CD4-positive, alpha-beta memory T cell (primary cell): ENCODE data around the gene IFT43. TPM values are rescaled to one million over a fixed set of nuclear protein-coding genes. Genes with fewer than 3 reads are reported as not detected.

Experiments
- CTCF ChIA-PET: fragments of 350-600 bp; sonication (Branson Sonifier 250); formaldehyde crosslinking; loops from one replicate; lab custom pipeline; 2021; ENCODE audit warnings: inconsistent platforms; ENCODE audit not compliant: partially characterized antibody; lab: Charles Lee
- POLR2A ChIA-PET: fragments of 350-600 bp; sonication (Branson Sonifier 250); formaldehyde crosslinking; loops from one replicate; lab custom pipeline; 2021; ENCODE audit not compliant: partially characterized antibody; lab: Charles Lee
- DNase-seq, 5 donors: peaks; one replicate each; pipeline versions ENCODE4 v3.0.0 to v3.0.0-alpha.2; 2020 to 2022; ENCODE audit warnings: mixed read lengths in 1 of 5
- H3K27ac ChIP-seq: one replicate; pipeline ENCODE4 v1.7.0; 2013; ENCODE audit warnings: low read depth, low read length
- H3K27me3 ChIP-seq: 2 replicates; pipeline ENCODE4 v1.7.0; 2013; ENCODE audit warnings: mild to moderate bottlenecking, low read length, moderate library complexity; ENCODE audit not compliant: insufficient read depth
- H3K36me3 ChIP-seq: 2 replicates; pipeline ENCODE4 v1.7.0; 2013; ENCODE audit warnings: mild to moderate bottlenecking, low read length, moderate library complexity; ENCODE audit not compliant: insufficient read depth
- H3K4me1 ChIP-seq: 2 replicates; pipeline ENCODE4 v1.7.0; 2013; ENCODE audit warnings: mild to moderate bottlenecking, low read length, moderate library complexity; ENCODE audit not compliant: insufficient read depth
- H3K4me3 ChIP-seq, 2 donors: one replicate each; pipeline ENCODE4 v1.7.0; 2013; ENCODE audit warnings: low read length in 2 of 2, mild to moderate bottlenecking in 1 of 2
- H3K9me3 ChIP-seq, 2 donors: one replicate each; pipeline ENCODE4 v1.7.0; 2013; ENCODE audit warnings: low read length in 2 of 2, control low read depth in 1 of 2; ENCODE audit not compliant: control insufficient read depth in 1 of 2
- H3K27ac Mint-ChIP-seq, 7 donors: one replicate each; pipeline ENCODE4 v1.8.0; 2020 to 2021; ENCODE audit warnings: mixed read lengths in 7 of 7, mild to moderate bottlenecking in 6 of 7, inconsistent platforms in 3 of 7, moderate library complexity in 3 of 7
- H3K27me3 Mint-ChIP-seq, 2 donors: one replicate each; pipeline ENCODE4 v1.8.0; 2020 to 2021; ENCODE audit warnings: mixed read lengths in 2 of 2
- H3K36me3 Mint-ChIP-seq, 2 donors: one replicate each; pipeline ENCODE4 v1.8.0; 2020 to 2021; ENCODE audit warnings: mixed read lengths in 2 of 2, inconsistent platforms in 1 of 2, mild to moderate bottlenecking in 1 of 2
- H3K4me1 Mint-ChIP-seq, 4 donors: one replicate each; pipeline ENCODE4 v1.8.0; 2020 to 2021; ENCODE audit warnings: mixed read lengths in 4 of 4, mild to moderate bottlenecking in 1 of 4
- H3K4me3 Mint-ChIP-seq, 8 donors: one replicate each; pipeline ENCODE4 v1.8.0; 2020 to 2021; ENCODE audit warnings: mixed read lengths in 8 of 8, mild to moderate bottlenecking in 7 of 8, moderate library complexity in 6 of 8, inconsistent platforms in 3 of 8
- H3K9me3 Mint-ChIP-seq, 8 donors: one replicate each; pipeline ENCODE4 v1.8.0; 2020 to 2021; ENCODE audit warnings: mixed read lengths in 8 of 8, mild to moderate bottlenecking in 5 of 8, inconsistent platforms in 3 of 8, moderate library complexity in 1 of 8
- intact Hi-C: fragments of 100-400 bp; cut with micrococcal nuclease; formaldehyde crosslinking; loops from one replicate; pipeline ENCODE4 v1.15.1; 2023
- polyA plus RNA-seq, 2 donors: library from polyadenylated mRNA; unstranded; fragments of 300-500 nt; fragmentation: Illumina TruSeq; gene quantifications; one replicate each; pipeline ENCODE4 v1.2.3, GENCODE V29; 2021
- total RNA-seq, 2 experiments: library from RNA; stranded (reverse); gene quantifications; one replicate each; pipeline ENCODE4 v1.2.3, GENCODE V29; 2021

IFT43 gene
- total and polyA plus RNA-seq, 4 experiments from 2014 or later: 10.5 to 30.7 (median 12.5) TPM

DNA sequence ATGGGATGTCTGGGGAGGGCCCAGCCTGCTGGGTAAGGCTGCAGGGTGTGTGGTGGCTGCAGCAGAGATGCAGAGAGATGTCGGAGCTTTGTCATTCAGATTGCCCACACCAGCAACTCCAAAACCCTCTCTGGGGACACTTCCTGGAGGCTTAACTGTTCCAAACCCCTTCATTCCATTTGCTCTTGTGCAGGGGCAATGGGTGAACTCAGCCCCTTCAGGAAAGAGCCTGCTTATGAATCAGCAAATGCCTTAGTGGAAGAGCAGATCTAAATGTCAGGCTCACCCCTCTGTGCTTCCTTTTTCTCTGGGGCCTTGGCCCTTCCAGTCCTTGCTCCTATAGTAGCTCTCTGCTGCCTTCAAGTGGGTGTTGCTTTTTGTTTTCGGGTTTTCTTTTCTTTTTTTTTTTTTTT lies 129.5 kb downstream of the IFT43 start:
- H3K4me3 Mint-ChIP-seq: no peak overlapping the region
- H3K27ac Mint-ChIP-seq: no peak overlapping the region
- no peak for DNase-seq
- ChIA-PET POLR2A (no interaction called here), CTCF (no interaction called here)
- peaks cover 3 to 15% of the 10 kb centered on the region in 2 donors for H3K27me3 Mint-ChIP-seq
- no peaks in the 10 kb centered on the region for H3K4me1 Mint-ChIP-seq
- no peaks in the 10 kb centered on the region for H3K36me3 Mint-ChIP-seq
- Histone ChIP-seq H3K9me3 (no peaks in the 10 kb centered on the region), H3K4me3 (no peak overlapping the region), H3K27ac (no peak overlapping the region), H3K36me3 (no peaks in the 10 kb centered on the region), H3K4me1 (no peaks in the 10 kb centered on the region), H3K27me3 (no peaks in the 10 kb centered on the region)
- peaks cover 0 to 1% (median 0%) of the 10 kb centered on the region in 8 donors for H3K9me3 Mint-ChIP-seq
- intact Hi-C loops: no loop called here

DNA sequence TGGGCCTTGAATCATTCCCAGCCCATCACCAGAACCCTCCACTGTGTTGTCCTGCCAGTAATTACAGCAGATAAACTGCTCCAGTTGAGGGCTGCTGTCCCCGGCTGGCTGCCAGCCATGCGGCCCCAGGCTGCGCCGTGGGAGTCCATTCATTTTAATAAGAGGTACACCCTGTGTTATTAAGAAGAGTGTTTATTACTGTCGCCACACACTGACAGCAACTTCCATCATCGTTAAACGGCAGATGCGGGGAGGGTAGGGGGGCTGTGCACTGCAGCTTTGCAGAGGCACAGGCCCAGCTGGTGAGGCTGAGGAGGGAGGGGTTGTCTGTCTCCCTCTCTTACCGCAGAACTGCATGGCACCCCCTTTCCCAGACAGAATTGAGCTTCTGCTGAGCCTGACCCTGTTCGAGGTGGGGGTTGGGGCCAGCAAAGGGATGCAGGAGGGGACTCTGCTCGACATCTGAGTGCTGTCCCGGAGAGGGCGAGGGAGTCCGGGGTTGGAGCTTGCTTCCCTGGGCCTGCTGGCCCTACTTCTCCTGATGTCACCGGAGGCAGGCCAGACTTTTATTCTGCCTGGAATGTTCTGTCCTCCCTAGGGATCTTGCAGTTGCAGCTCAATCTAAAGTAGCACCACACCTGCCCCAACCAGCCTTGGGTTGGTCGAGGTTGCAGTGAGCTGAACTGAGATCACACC lies 132.4 kb downstream of the IFT43 start:
- CTCF ChIA-PET: no interaction called here
- H3K4me3 Mint-ChIP-seq: no peak overlapping the region
- H3K4me1 ChIP-seq: no peaks in the 10 kb centered on the region

DNA sequence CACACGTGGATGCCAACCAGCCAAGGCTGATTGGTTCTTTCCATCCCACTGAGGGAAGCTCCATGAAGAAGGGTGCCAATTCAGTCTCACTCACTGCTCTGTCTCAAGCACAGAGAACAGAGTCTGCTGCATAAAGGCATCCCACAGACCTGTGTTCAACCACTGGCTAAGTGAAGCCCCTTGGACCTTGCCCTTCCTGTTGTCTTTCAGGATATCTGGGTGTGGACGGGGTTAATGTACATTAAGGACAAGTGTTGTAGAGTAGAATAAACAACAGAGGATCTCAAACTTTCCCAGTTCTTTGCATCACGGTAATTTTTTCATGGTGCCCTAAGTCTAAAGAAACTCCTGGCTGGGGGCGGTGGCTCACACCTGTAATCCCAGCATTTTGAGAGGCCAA lies 133.0 kb downstream of the IFT43 start:
- Mint-ChIP-seq H3K4me1 (no peaks in the 10 kb centered on the region), H3K27ac (no peak overlapping the region), H3K4me3 (no peak overlapping the region), H3K27me3 (peaks cover 3 to 14% of the 10 kb centered on the region in 2 donors), H3K9me3 (no peaks in the 10 kb centered on the region), H3K36me3 (no peaks in the 10 kb centered on the region)
- Histone ChIP-seq H3K36me3 (no peaks in the 10 kb centered on the region), H3K4me1 (no peaks in the 10 kb centered on the region), H3K27me3 (no peaks in the 10 kb centered on the region), H3K9me3 (no peaks in the 10 kb centered on the region), H3K27ac (no peak overlapping the region), H3K4me3 (no peak overlapping the region)
- DNase-seq: no peak
- POLR2A ChIA-PET: no interaction called here
- CTCF ChIA-PET: no interaction called here
- intact Hi-C loops: no loop called here

More for the DNA sequence above, 132.4 kb downstream of the IFT43 start:
- peaks cover 3 to 15% of the 10 kb centered on the region in 2 donors for H3K27me3 Mint-ChIP-seq
- intact Hi-C loops: no loop called here
- H3K4me3 ChIP-seq: no peak overlapping the region
- no peaks in the 10 kb centered on the region for H3K9me3 ChIP-seq
- POLR2A ChIA-PET: no interaction called here
- no peak overlapping the region for H3K27ac ChIP-seq
- H3K36me3 ChIP-seq: no peaks in the 10 kb centered on the region
- H3K9me3 Mint-ChIP-seq: no peaks in the 10 kb centered on the region
- H3K27ac Mint-ChIP-seq: no peak overlapping the region
- no peak for DNase-seq
- H3K4me1 Mint-ChIP-seq: no peaks in the 10 kb centered on the region
- H3K27me3 ChIP-seq: no peaks in the 10 kb centered on the region
- H3K36me3 Mint-ChIP-seq: no peaks in the 10 kb centered on the region

DNA sequence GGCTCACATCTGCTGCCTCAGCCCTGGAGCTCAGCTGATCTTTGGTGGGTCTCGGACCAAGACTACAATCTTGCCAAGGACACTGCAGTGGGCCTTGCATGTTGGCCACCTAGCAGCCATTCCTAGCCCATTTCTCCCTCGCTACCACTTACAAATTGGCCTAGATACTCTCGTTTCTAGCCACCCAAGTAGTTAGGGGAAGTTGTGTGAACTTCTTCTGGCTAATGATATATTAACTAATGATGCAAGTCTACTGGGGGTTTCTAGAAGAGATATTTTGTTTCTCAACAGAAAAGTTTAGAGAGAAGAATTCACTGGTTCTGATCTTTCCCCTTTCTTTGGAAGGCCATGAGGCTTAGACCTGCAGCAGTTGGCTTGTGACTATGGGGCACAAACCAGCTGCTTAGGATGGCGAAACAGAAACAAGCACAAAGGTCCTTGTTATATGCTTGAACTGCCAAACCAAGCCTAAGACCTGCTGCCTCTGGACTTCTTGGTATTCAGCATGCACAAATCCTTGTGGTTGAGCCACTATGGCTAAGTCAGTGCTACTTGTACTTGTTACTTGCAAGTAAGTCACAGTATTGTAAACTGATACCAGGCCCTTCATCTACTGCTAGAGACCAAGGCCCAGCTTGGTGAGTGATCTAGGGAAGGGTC lies 135.7 kb downstream of the IFT43 start:
- H3K27me3 ChIP-seq: no peaks in the 10 kb centered on the region
- no peak overlapping the region for H3K27ac ChIP-seq
- no peaks in the 10 kb centered on the region for H3K4me1 ChIP-seq
- H3K27ac Mint-ChIP-seq: no peak overlapping the region
- no peaks in the 10 kb centered on the region for H3K4me1 Mint-ChIP-seq
- POLR2A ChIA-PET: no interaction called here
- no peaks in the 10 kb centered on the region for H3K36me3 ChIP-seq
- no peak for DNase-seq
- no peaks in the 10 kb centered on the region for H3K36me3 Mint-ChIP-seq
- H3K4me3 ChIP-seq: no peak overlapping the region
- H3K9me3 ChIP-seq: no peaks in the 10 kb centered on the region
- peaks cover 0 to 3% (median 0%) of the 10 kb centered on the region in 8 donors for H3K9me3 Mint-ChIP-seq
- CTCF ChIA-PET: no interaction called here
- peaks cover 5 to 9% of the 10 kb centered on the region in 2 donors for H3K27me3 Mint-ChIP-seq
- intact Hi-C loops: no loop called here
- H3K4me3 Mint-ChIP-seq: no peak overlapping the region

DNA sequence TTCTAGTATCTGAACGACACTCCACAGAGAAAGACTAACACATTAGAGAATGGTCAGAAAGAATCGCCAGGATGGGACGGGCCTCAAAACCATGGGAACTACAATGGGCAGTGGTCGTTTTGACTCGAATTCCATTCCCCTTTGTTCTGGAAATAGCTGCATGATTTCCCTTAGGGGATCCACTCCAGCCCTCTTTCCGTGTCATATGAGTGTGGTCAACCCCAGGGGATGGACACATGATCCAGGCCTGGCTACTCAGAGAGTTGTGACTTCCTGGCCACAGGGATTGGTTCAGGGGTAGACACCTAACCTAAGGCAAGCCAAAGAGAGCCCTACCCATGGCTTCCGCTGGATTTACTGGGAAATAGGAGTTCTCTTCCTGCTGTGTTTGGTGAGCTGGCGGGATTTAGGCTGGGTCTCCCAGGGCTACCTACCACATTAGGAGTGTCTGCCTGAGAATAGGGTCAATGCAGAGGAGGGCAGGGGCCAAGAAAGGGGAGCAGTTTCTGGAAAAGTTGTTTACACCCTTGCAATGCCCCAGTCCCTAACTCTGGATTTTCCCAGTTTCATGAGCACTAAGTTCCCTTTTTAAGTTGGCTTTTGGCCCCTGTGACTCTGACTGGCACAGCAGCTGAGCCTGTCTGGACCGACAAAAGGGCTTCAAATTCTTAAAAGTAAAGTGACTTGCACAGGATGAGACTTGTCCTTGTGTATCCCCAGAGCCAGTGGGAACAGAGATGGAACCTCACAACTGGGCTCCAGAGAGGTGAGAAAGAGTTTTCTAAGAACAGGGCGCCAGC lies 138.1 kb downstream of the IFT43 start:
- H3K27ac Mint-ChIP-seq: no peak overlapping the region
- no peak overlapping the region for H3K4me3 Mint-ChIP-seq
- intact Hi-C loops: no loop called here
- H3K4me1 Mint-ChIP-seq: no peaks in the 10 kb centered on the region
- Histone ChIP-seq H3K9me3 (no peaks in the 10 kb centered on the region), H3K27ac (no peak overlapping the region), H3K36me3 (no peaks in the 10 kb centered on the region), H3K4me1 (no peaks in the 10 kb centered on the region), H3K27me3 (no peaks in the 10 kb centered on the region), H3K4me3 (no peak overlapping the region)
- CTCF ChIA-PET: no interaction called here
- POLR2A ChIA-PET: no interaction called here
- peaks cover 0 to 8% (median 2%) of the 10 kb centered on the region in 8 donors for H3K9me3 Mint-ChIP-seq
- H3K27me3 Mint-ChIP-seq: peaks cover 10 to 15% of the 10 kb centered on the region in 2 donors
- no peak for DNase-seq
- no peaks in the 10 kb centered on the region for H3K36me3 Mint-ChIP-seq

DNA sequence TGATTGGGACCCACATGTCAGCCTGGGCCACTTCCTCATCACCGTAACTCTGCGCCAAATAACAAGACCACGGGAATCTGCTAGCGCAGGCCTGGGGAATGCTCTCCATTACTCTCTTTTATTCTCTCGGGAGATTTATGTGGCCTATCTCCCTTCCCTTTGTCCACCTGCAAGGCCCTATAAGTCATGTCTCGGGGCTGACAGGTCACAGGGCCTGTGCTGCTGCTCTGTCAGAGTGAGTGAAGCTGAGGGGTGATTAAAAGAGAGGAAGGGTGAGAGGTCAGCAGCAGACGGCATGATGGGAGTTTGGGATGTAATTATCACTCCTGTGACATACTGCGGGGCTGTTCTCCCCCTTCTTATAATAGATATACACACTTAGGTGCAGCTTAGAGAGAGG lies 139.9 kb downstream of the IFT43 start:
- Mint-ChIP-seq H3K9me3 (peaks cover 0 to 8% (median 2%) of the 10 kb centered on the region in 8 donors), H3K27me3 (peaks cover 18 to 21% of the 10 kb centered on the region in 2 donors), H3K36me3 (no peaks in the 10 kb centered on the region), H3K27ac (no peak overlapping the region), H3K4me3 (no peak overlapping the region), H3K4me1 (no peaks in the 10 kb centered on the region)
- Histone ChIP-seq H3K27ac (no peak overlapping the region), H3K27me3 (no peaks in the 10 kb centered on the region), H3K9me3 (no peaks in the 10 kb centered on the region), H3K4me3 (no peak overlapping the region), H3K36me3 (no peaks in the 10 kb centered on the region), H3K4me1 (no peaks in the 10 kb centered on the region)
- DNase-seq: no peak
- ChIA-PET CTCF (no interaction called here), POLR2A (no interaction called here)
- intact Hi-C loops: no loop called here

DNA sequence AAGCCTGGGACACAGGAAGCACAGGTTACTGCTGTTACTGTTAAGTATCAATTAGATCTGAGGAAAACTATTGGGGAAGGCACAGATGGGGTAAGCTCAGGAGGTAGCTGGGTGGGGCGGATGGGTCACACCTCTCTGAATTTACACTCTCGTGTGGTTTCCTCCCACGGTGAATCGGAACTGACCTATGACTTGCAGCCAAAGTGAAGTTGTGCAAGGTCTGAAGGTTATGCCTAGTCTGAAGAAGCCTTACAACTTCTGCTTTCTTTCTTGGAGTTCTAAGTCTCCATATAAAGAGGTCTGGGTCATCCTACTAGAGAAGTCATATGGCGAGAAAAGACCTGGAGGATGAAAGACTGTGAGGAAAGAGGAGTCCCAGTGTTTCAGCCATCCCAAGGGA lies 140.5 kb downstream of the IFT43 start:
- Histone ChIP-seq H3K36me3 (no peaks in the 10 kb centered on the region), H3K27ac (no peak overlapping the region), H3K4me1 (no peaks in the 10 kb centered on the region), H3K27me3 (no peaks in the 10 kb centered on the region), H3K4me3 (no peak overlapping the region), H3K9me3 (no peaks in the 10 kb centered on the region)
- intact Hi-C loops: no loop called here
- Mint-ChIP-seq H3K27ac (no peak overlapping the region), H3K9me3 (peaks cover 0 to 8% (median 2%) of the 10 kb centered on the region in 8 donors), H3K4me3 (no peak overlapping the region), H3K36me3 (no peaks in the 10 kb centered on the region), H3K27me3 (peaks cover 23 to 26% of the 10 kb centered on the region in 2 donors), H3K4me1 (peaks cover 0 to 4% (median 2%) of the 10 kb centered on the region in 4 donors)
- DNase-seq: no peak
- ChIA-PET POLR2A (no interaction called here), CTCF (no interaction called here)
